GM12878 (cell line): Measurements from ENCODE around the gene PLEKHA5.

Source experiments
- CTCF ChIP-seq, 3 experiments: IDR thresholded peaks in 2 of 3; conservative IDR thresholded peaks in 1 of 3; 2 replicates each; pipeline ENCODE4 v1.5.1; 2011; ENCODE audit warnings: low read depth in 3 of 3, low read length in 3 of 3, mild to moderate bottlenecking in 3 of 3, control low read depth in 2 of 3, moderate library complexity in 2 of 3, inconsistent platforms in 1 of 3, mixed read lengths in 1 of 3; ENCODE audit not compliant: control insufficient read depth in 2 of 3, insufficient read depth in 1 of 3; ENCODE audit errors: extremely low read depth in 1 of 3
- E4F1 ChIP-seq: fragments of 450-650 bp; IDR thresholded peaks from 2 replicates; pipeline ENCODE4 v1.6.1; 2018; ENCODE audit warnings: borderline replicate concordance, mild to moderate bottlenecking; ENCODE audit not compliant: partially characterized antibody
- POLR2A ChIP-seq: IDR thresholded peaks from 2 replicates; pipeline ENCODE4 v1.6.1; 2011; ENCODE audit warnings: low read depth, mild to moderate bottlenecking, low read length
- POU2F2 ChIP-seq: IDR thresholded peaks from 3 replicates; pipeline ENCODE4 v1.6.1; 2011; ENCODE audit warnings: low read depth, mild to moderate bottlenecking, low read length, borderline replicate concordance
- RAD21 ChIP-seq: IDR thresholded peaks from 2 replicates; pipeline ENCODE4 v1.6.1; 2011; ENCODE audit warnings: mild to moderate bottlenecking, low read depth, low read length, moderate library complexity; ENCODE audit not compliant: insufficient read depth

DNA sequence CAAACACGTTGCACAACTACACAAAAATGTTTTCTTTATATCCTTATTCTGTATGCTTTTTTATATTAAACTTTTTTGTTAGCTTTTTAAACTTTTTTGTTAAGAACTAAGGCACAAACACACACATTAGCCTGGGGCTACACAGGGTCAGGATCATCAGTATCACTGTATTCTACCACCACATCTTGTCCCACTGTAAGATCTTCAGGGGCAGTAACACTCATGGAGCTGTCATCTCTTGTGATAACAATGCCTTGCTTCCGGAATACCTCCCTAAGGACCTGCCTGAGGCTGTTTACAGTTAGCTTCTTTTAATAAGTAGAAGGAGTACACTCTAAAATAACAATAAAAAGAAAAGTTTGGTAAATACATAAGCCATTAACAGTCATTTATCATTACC is 42.2 kb downstream of the PLEKHA5 start:
- TF ChIP-seq E4F1: no peak
- TF ChIP-seq RAD21: no peak
- no peak for TF ChIP-seq POLR2A
- TF ChIP-seq POU2F2: no peak
- no peak for TF ChIP-seq CTCF (IDR thresholded peaks at IDR 0.05 in 2 of 3, conservative IDR thresholded peaks at IDR 0.05 in 1 of 3; ENCODE audit: control insufficient read depth in 2 of 3, extremely low read depth in 1 of 3, insufficient read depth in 1 of 3, low read depth in 3 of 3, low read length in 3 of 3)
